Neural cell (in vitro differentiated cells): ENCODE data around the gene KIRREL3. TPM values are rescaled to one million over a fixed set of nuclear protein-coding genes. Genes with fewer than 3 reads are reported as not detected.

Source experiments
- H2AFZ ChIP-seq: fragments of 200-600, 300-800 bp; sonication (generic), shearing (Covaris generic); 2 replicates; pipeline ENCODE4 v1.6.0; 2014; ENCODE audit warnings: low read depth, mild to moderate bottlenecking, antibody characterized with exemption, low read length, moderate library complexity
- H3F3A ChIP-seq: fragments of 200-600 bp; shearing (Covaris generic); 2 replicates; pipeline ENCODE4 v1.6.1; 2016; ENCODE audit warnings: mild to moderate bottlenecking, moderate library complexity, mixed read lengths, antibody characterized with exemption, low read length; ENCODE audit not compliant: insufficient read depth, poor library complexity, severe bottlenecking
- H3K27ac ChIP-seq: fragments of 200-600, 300-800 bp; sonication (generic), shearing (Covaris generic); 2 replicates; pipeline ENCODE4 v1.5.1; 2014; ENCODE audit warnings: mild to moderate bottlenecking, low read length, moderate library complexity
- H3K27me3 ChIP-seq: fragments of 300-800, 200-600 bp; sonication (generic), shearing (Covaris generic); 2 replicates; pipeline ENCODE4 v1.6.0; 2014; ENCODE audit warnings: mild to moderate bottlenecking, low read depth, low read length, moderate library complexity; ENCODE audit not compliant: insufficient read depth
- H3K36me3 ChIP-seq: fragments of 300-800, 200-600 bp; sonication (generic), shearing (Covaris generic); 2 replicates; pipeline ENCODE4 v1.5.1; 2014; ENCODE audit warnings: mild to moderate bottlenecking, antibody characterized with exemption, low read length, moderate library complexity; ENCODE audit not compliant: insufficient read depth
- H3K4me2 ChIP-seq: fragments of 300-800, 200-600 bp; sonication (generic), shearing (Covaris generic); 2 replicates; pipeline ENCODE4 v1.6.0; 2014; ENCODE audit warnings: mild to moderate bottlenecking, low read length
- H3K4me3 ChIP-seq: fragments of 300-800, 200-600 bp; sonication (generic), shearing (Covaris generic); 2 replicates; pipeline ENCODE4 v1.5.1; 2014; ENCODE audit warnings: mild to moderate bottlenecking, low read length, moderate library complexity
- H3K79me2 ChIP-seq: fragments of 200-600 bp; shearing (Covaris generic); replicated peaks from 2 replicates; pipeline ENCODE4 v1.6.0; 2014; ENCODE audit warnings: mild to moderate bottlenecking, low read length, moderate library complexity; ENCODE audit not compliant: insufficient read depth
- H3K9ac ChIP-seq: fragments of 300-800, 200-600 bp; sonication (generic), shearing (Covaris generic); 2 replicates; pipeline ENCODE4 v1.6.1; 2016; ENCODE audit warnings: mild to moderate bottlenecking, low read length, mixed read lengths
- H3K9me2 ChIP-seq: fragments of 200-600 bp; shearing (Covaris generic); 2 replicates; pipeline ENCODE4 v1.6.1; 2016; ENCODE audit warnings: mild to moderate bottlenecking, low read length, mixed read lengths; ENCODE audit not compliant: insufficient read depth
- H3K9me3 ChIP-seq: fragments of 200-600, 300-800 bp; sonication (generic), shearing (Covaris generic); 2 replicates; pipeline ENCODE4 v1.6.1; 2016; ENCODE audit warnings: mild to moderate bottlenecking, mixed run types, low read length, moderate library complexity, mixed read lengths
- H4K20me1 ChIP-seq: fragments of 200-600 bp; shearing (Covaris generic); 2 replicates; pipeline ENCODE4 v1.6.1; 2016; ENCODE audit warnings: mild to moderate bottlenecking, mixed run types; ENCODE audit not compliant: insufficient read depth
- EP300 ChIP-seq: fragments of 450-650 bp; conservative IDR thresholded peaks from 2 replicates; pipeline ENCODE4 v1.6.1; 2014; ENCODE audit warnings: antibody characterized with exemption, mild to moderate bottlenecking, moderate library complexity; ENCODE audit not compliant: poor library complexity, severe bottlenecking
- EZH2 ChIP-seq: fragments of 200-600, 300-800 bp; shearing (Covaris generic), sonication (generic); IDR thresholded peaks from 2 replicates; pipeline ENCODE4 v1.6.1; 2014; ENCODE audit warnings: antibody characterized with exemption, low read length, borderline replicate concordance, mild to moderate bottlenecking; ENCODE audit not compliant: insufficient read depth, poor library complexity, severe bottlenecking
- MXI1 ChIP-seq: fragments of 450-650 bp; conservative IDR thresholded peaks from 2 replicates; pipeline ENCODE4 v1.6.1; 2014; ENCODE audit warnings: antibody characterized with exemption, mild to moderate bottlenecking; ENCODE audit not compliant: poor library complexity, severe bottlenecking
- RAD21 ChIP-seq: fragments of 450-650 bp; conservative IDR thresholded peaks from 2 replicates; pipeline ENCODE4 v1.6.1; 2014; ENCODE audit warnings: antibody characterized with exemption, mild to moderate bottlenecking, moderate library complexity
- SMC3 ChIP-seq: fragments of 450-650 bp; conservative IDR thresholded peaks from 2 replicates; pipeline ENCODE4 v1.6.1; 2014; ENCODE audit warnings: antibody characterized with exemption, mild to moderate bottlenecking, moderate library complexity; ENCODE audit not compliant: poor library complexity
- TAF1 ChIP-seq: IDR thresholded peaks from 2 replicates; pipeline ENCODE4 v1.6.1; 2012; ENCODE audit warnings: low read depth
- polyA plus RNA-seq: library from polyadenylated mRNA; depleted of rRNA; stranded (reverse); fragments of >200 nt; gene quantifications from 2 replicates; pipeline ENCODE4 v1.2.3, GENCODE V29; 2014
- TF ChIP-seq, protein P1 (sequence below): fragments of 450-650 bp; IDR thresholded peaks from 2 replicates; pipeline ENCODE4 v1.5.1; 2014; ENCODE audit warnings: antibody characterized with exemption, mild to moderate bottlenecking, moderate library complexity; ENCODE audit not compliant: poor library complexity, severe bottlenecking

Gene KIRREL3
- polyA plus RNA-seq, 1 donor from 2014 or later, result 23.8 TPM

DNA sequence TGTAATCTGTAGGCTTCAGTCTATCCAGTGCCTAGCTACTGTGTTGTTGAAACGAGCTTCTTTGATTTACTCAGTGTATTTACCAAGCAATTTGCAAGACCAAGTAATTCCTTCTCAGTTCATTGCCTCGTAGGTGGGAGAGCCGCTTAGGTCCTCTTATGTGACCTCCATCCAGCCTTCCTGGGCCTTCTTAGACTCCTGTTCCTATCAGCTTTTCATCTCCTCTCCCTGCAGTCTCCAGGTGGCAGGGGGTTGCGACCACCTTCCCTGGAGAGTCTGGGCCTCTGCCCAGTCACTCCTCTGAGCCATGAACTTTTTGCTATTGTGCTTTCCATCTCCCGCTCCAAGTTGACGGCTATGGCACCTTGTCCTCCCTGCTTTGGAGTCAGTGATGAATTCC, 251.8 kb downstream of the KIRREL3 start:
- Histone ChIP-seq H3K27ac (no peak overlapping the region), H2AFZ (no peak overlapping the region)

DNA sequence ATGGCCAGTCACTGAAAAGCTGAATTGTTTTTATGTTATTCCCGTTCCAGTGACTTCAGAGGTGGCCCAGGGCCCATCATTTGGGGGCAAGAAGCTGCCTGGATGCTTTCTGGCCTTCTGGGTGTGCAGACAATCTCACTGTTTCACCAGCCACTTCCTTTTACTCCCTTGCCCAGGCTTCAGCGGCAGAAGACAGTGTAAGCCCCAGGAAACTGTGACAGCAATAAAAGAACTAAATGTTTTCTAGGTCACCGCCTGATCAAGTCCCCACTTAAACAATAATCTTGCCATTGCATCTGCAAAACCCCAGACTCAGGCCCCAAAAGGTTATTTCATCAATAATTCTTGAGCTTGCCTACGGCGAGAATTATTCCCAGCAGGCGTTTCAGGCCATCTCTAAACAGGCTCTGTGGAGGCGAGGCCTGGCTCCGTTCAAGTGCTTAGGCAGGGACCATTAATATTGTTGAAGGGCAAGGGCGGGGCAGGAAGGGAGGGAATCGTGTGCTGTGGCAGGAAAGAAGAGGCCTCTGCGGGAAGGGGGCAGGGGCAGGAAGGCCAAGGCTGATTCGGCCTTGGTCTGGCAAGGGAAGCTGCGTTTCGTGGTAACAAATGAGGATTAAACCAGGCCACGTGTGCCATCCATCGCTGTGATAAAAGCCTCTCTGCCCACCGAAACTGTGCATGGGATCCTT, 252.3 kb downstream of the KIRREL3 start:
- H2AFZ ChIP-seq, result no peak overlapping the region

More for the DNA sequence above, 251.8 kb downstream of the KIRREL3 start:
- Histone ChIP-seq H3K9me2 (no peaks in the 10 kb centered on the region), H3K36me3 (no peaks in the 10 kb centered on the region), H3K4me3 (no peak overlapping the region), H3K9ac (no peak overlapping the region), H3K4me2 (no peak overlapping the region), H3K9me3 (no peaks in the 10 kb centered on the region), H3K27me3 (no peaks in the 10 kb centered on the region), H3F3A (no peaks in the 10 kb centered on the region), H3K79me2 (no peaks in the 10 kb centered on the region), H4K20me1 (no peaks in the 10 kb centered on the region)
- no peak for TF ChIP-seq EP300
- TF ChIP-seq EZH2, result no peak

DNA sequence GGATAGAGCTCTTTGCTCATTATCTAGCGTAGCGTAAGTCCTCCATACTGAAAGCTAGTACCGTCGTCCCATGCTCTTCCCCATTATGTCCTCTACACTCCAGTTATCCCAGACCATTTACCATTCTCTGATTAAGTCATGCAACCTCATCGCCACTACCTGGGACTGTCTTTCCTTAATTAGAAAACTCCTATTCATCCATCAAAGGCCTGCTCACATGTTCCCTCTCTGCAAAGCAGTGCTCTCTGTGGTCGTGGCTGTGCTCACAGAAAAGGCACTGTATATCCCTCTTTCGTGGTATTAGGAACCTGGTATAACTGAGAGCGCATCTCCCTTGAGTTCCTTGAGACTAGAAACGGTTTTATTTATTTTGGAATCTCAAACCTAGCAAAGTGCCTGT, 253.3 kb downstream of the KIRREL3 start:
- TF ChIP-seq MXI1 (no peak), TAF1 (no peak), RAD21 (no peak)
- Histone ChIP-seq H2AFZ (no peak overlapping the region), H3K27ac (no peak overlapping the region), H3K9me2 (no peaks in the 10 kb centered on the region), H3K4me3 (no peak overlapping the region), H3K36me3 (no peaks in the 10 kb centered on the region), H3K4me2 (no peak overlapping the region), H3K9ac (no peak overlapping the region), H3K9me3 (no peaks in the 10 kb centered on the region), H3K79me2 (no peaks in the 10 kb centered on the region), H4K20me1 (no peaks in the 10 kb centered on the region), H3K27me3 (no peaks in the 10 kb centered on the region), H3F3A (no peaks in the 10 kb centered on the region)

More for the DNA sequence above, 252.3 kb downstream of the KIRREL3 start:
- Histone ChIP-seq H3K9me3 (no peaks in the 10 kb centered on the region), H3K4me2 (no peak overlapping the region), H3K79me2 (no peaks in the 10 kb centered on the region), H3K36me3 (no peaks in the 10 kb centered on the region), H3K4me3 (no peak overlapping the region), H4K20me1 (no peaks in the 10 kb centered on the region), H3K27me3 (no peaks in the 10 kb centered on the region), H3K9ac (no peak overlapping the region), H3F3A (no peaks in the 10 kb centered on the region), H3K9me2 (no peaks in the 10 kb centered on the region), H3K27ac (no peak overlapping the region)
- TF ChIP-seq EZH2, result no peak
- TF ChIP-seq, protein P1, sequence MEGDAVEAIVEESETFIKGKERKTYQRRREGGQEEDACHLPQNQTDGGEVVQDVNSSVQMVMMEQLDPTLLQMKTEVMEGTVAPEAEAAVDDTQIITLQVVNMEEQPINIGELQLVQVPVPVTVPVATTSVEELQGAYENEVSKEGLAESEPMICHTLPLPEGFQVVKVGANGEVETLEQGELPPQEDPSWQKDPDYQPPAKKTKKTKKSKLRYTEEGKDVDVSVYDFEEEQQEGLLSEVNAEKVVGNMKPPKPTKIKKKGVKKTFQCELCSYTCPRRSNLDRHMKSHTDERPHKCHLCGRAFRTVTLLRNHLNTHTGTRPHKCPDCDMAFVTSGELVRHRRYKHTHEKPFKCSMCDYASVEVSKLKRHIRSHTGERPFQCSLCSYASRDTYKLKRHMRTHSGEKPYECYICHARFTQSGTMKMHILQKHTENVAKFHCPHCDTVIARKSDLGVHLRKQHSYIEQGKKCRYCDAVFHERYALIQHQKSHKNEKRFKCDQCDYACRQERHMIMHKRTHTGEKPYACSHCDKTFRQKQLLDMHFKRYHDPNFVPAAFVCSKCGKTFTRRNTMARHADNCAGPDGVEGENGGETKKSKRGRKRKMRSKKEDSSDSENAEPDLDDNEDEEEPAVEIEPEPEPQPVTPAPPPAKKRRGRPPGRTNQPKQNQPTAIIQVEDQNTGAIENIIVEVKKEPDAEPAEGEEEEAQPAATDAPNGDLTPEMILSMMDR, result no peak

DNA sequence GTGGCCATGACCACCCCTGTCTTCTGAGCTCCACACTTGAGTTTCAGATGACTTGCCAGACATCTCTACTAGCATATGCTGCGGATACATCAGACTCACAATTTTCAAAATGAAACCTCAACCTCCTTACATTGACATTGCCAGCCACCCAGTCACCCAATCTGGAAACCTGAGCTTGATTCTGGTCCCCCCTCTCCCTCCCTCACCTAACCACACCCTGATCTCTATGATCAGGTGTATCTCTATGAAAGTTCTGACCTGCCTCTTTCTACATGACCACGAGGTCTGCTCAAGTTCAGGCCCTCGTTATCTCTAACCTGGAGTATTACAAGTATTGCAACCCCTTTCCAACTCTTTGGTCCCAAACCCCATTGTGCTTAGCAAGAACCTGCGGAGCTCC, 254.1 kb downstream of the KIRREL3 start:
- Histone ChIP-seq H3K4me3 (no peak overlapping the region), H3K27ac (no peak overlapping the region), H2AFZ (no peak overlapping the region), H3K9me3 (no peaks in the 10 kb centered on the region), H4K20me1 (no peaks in the 10 kb centered on the region), H3K4me2 (no peak overlapping the region), H3K27me3 (no peaks in the 10 kb centered on the region), H3K79me2 (no peaks in the 10 kb centered on the region), H3K9ac (no peak overlapping the region), H3F3A (no peaks in the 10 kb centered on the region), H3K36me3 (no peaks in the 10 kb centered on the region), H3K9me2 (no peaks in the 10 kb centered on the region)
- no peak for TF ChIP-seq EZH2
- no peak for TF ChIP-seq SMC3
- no peak for TF ChIP-seq RAD21
- TF ChIP-seq MXI1, result no peak
- TF ChIP-seq, protein P1, result no peak
